Activated CD8-positive, alpha-beta T cell treated with anti-CD3 and anti-CD28 coated beads for 36 hours (primary cell): ENCODE results near the gene LIPH. TPM values are rescaled to one million over a fixed set of nuclear protein-coding genes. Genes with fewer than 3 reads are reported as not detected.

Experiments used
- ATAC-seq: fragments of 200-7000 bp; cut with Tn5 transposase; one replicate; pipeline ENCODE4 v1.10.0; 2021; ENCODE audit warnings: mild to moderate bottlenecking, moderate library complexity
- CTCF ChIA-PET: fragments of 350-600 bp; sonication (Branson Sonifier 250); formaldehyde crosslinking; loops from one replicate; lab custom pipeline; 2021; ENCODE audit warnings: antibody characterized with exemption; lab: Charles Lee
- POLR2A ChIA-PET: fragments of 350-600 bp; sonication (Branson Sonifier 250); formaldehyde crosslinking; loops from one replicate; lab custom pipeline; 2021; ENCODE audit warnings: antibody characterized with exemption; lab: Charles Lee
- DNase-seq: peaks from one replicate; pipeline ENCODE4 v3.0.0-alpha.2; 2020
- H3K27ac Mint-ChIP-seq: one replicate; pipeline ENCODE4 v1.8.0; 2021; ENCODE audit warnings: mild to moderate bottlenecking, mixed read lengths
- H3K27me3 Mint-ChIP-seq: one replicate; pipeline ENCODE4 v1.8.0; 2021; ENCODE audit warnings: mixed read lengths
- H3K36me3 Mint-ChIP-seq: one replicate; pipeline ENCODE4 v1.8.0; 2021; ENCODE audit warnings: low read depth, mixed read lengths
- H3K4me1 Mint-ChIP-seq: one replicate; pipeline ENCODE4 v1.8.0; 2021; ENCODE audit warnings: low read depth, mixed read lengths
- H3K4me3 Mint-ChIP-seq: one replicate; pipeline ENCODE4 v1.8.0; 2021; ENCODE audit warnings: mild to moderate bottlenecking, moderate library complexity, mixed read lengths
- H3K9me3 Mint-ChIP-seq: one replicate; pipeline ENCODE4 v1.8.0; 2021; ENCODE audit warnings: mixed read lengths
- CTCF ChIP-seq: fragments of 200-600 bp; IDR thresholded peaks from one replicate; pipeline ENCODE4 v1.8.0; 2022; ENCODE audit warnings: antibody characterized with exemption, mild to moderate bottlenecking
- intact Hi-C: fragments of 100-400 bp; cut with micrococcal nuclease; formaldehyde crosslinking; loops from one replicate; pipeline ENCODE4 v1.10.0; 2022
- total RNA-seq, 2 experiments: library from RNA; stranded (reverse); gene quantifications; one replicate each; pipeline ENCODE4 v1.2.3, GENCODE V29; 2021

LIPH gene
- total RNA-seq, 2 experiments from 2014 or later: not detected

GRCh38 chr3:185503521-185503920 is 48.9 kb downstream of the LIPH start:
- no peak overlapping the region for H3K27ac Mint-ChIP-seq
- ChIA-PET POLR2A (no interaction called here), CTCF (no interaction called here)
- DNase-seq: no peak
- H3K27me3 Mint-ChIP-seq: no peaks in the 10 kb centered on the region
- H3K4me1 Mint-ChIP-seq: peaks cover 3% of the 10 kb centered on the region
- no peaks in the 10 kb centered on the region for H3K9me3 Mint-ChIP-seq
- H3K4me3 Mint-ChIP-seq: no peak overlapping the region
- no peak for TF ChIP-seq CTCF
- ATAC-seq: no peak
- intact Hi-C loops: no loop called here
- no peaks in the 10 kb centered on the region for H3K36me3 Mint-ChIP-seq

- H3K27me3 Mint-ChIP-seq: no peaks in the 10 kb centered on the region
- ChIA-PET CTCF (no interaction called here), POLR2A (interaction anchor here (0.6 kb wide), 1 partner anchor 213 kb away, joined by 3 read pairs; no protein-coding TSS in a partner anchor)
- peaks cover 3% of the 10 kb centered on the region for H3K4me1 Mint-ChIP-seq
- no peak for TF ChIP-seq CTCF
- no peaks in the 10 kb centered on the region for H3K9me3 Mint-ChIP-seq
- no peak for ATAC-seq
- intact Hi-C loops: no loop called here
- DNase-seq: no peak
- no peak overlapping the region for H3K4me3 Mint-ChIP-seq
- no peak overlapping the region for H3K27ac Mint-ChIP-seq
- no peaks in the 10 kb centered on the region for H3K36me3 Mint-ChIP-seq
Measured at GRCh38 chr3:185502987-185503386, 49.4 kb downstream of the LIPH start.

DNA sequence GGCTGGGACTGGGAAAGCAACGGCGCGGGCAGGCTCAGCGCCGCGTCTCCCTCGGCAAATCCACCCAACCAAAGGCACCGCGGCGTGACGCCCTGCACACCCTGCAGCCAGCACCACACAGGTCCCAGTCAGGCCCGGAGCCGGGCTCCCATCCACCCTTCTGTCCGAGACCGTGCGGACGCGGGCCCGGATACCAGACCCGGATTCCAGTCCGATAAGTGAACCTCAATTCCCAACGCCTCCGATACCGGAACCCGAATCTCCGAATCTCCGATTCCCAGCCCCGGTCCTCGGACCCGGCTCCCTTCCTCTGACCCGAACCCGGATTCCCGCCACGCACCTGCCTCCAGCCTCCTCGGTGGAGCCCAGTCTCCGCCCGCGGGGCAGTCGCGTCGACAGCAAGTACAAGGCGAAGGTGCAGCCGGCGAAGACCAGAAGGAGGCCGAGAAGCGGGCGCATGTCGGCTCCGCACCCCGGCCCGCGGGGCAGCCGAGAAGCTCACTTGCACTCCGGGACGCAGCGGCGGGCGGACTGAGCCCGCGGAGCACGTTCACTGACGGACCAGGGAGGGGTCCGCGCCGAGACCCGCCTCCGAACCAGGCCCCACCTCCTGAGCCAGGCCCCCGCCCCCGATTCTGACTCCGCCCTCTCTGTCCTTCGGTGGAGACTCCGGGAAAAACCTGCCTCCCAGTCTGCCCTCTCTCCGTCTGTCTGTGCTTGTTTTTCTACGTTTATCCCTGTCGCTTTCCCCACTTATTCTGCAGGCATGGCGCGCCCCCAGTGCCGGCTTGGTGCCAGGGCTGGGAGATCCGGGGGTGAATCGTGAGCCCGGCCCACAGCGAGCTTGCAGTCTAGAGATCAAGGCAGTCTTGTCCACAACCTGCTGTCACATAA is 53.6 kb downstream of the LIPH start, which contains the start of gene TMEM41A:
TSS of gene TMEM41A (minus strand) at position 533 of the 894 bp plus-strand sequence. CDS start at position 459, 74 bp downstream.
- CTCF ChIA-PET: interaction anchor here (0.9 to 1.5 kb wide), 3 partner anchors 37 to 86 kb away, joined by 3 to 8 read pairs (median 3); no protein-coding TSS in a partner anchor

GRCh38 chr3:185490241-185490640 is 62.1 kb downstream of the LIPH start:
- H3K4me1 Mint-ChIP-seq: no peaks in the 10 kb centered on the region
- H3K27me3 Mint-ChIP-seq: no peaks in the 10 kb centered on the region
- no peaks in the 10 kb centered on the region for H3K9me3 Mint-ChIP-seq
- POLR2A ChIA-PET: no interaction called here
- H3K4me3 Mint-ChIP-seq: no peak overlapping the region
- ATAC-seq: no peak
- no peak for DNase-seq
- CTCF ChIA-PET: no interaction called here
- intact Hi-C loops: no loop called here
- H3K36me3 Mint-ChIP-seq: peaks cover 41% of the 10 kb centered on the region
- no peak for TF ChIP-seq CTCF
- no peak overlapping the region for H3K27ac Mint-ChIP-seq

More for the DNA sequence above, 53.6 kb downstream of the LIPH start, which contains the start of gene TMEM41A:
- H3K4me3 Mint-ChIP-seq: peak within 1 kb of the TSS; percentile 96
- H3K4me1 Mint-ChIP-seq: peaks cover 16% of the 10 kb centered on the region
- no peaks in the 10 kb centered on the region for H3K27me3 Mint-ChIP-seq
- POLR2A ChIA-PET: interaction anchor here (0.9 to 1.5 kb wide), 5 partner anchors 9 to 88 kb away, joined by 3 to 6 read pairs (median 4); partner anchors contain the start of gene SENP2
- DNase-seq: peak; percentile 92
- no peak for TF ChIP-seq CTCF
- peaks cover 10% of the 10 kb centered on the region for H3K36me3 Mint-ChIP-seq
- peak within 1 kb of the TSS; percentile 90 for H3K27ac Mint-ChIP-seq
- intact Hi-C loops: no loop called here
- no peaks in the 10 kb centered on the region for H3K9me3 Mint-ChIP-seq
- ATAC-seq: peak; percentile 99

- Mint-ChIP-seq H3K27me3 (no peaks in the 10 kb centered on the region), H3K36me3 (peaks cover 37% of the 10 kb centered on the region), H3K27ac (no peak overlapping the region), H3K9me3 (no peaks in the 10 kb centered on the region), H3K4me1 (no peaks in the 10 kb centered on the region), H3K4me3 (no peak overlapping the region)
- ATAC-seq: no peak
- intact Hi-C loops: no loop called here
- TF ChIP-seq CTCF: no peak
- DNase-seq: no peak
- ChIA-PET CTCF (no interaction called here), POLR2A (no interaction called here)
Measured at GRCh38 chr3:185489462-185489861, 62.9 kb downstream of the LIPH start.
